Ovary (tissue), 3 donors: Measurements from ENCODE around the gene IFNAR2.

ENCODE experiments used
- CTCF ChIP-seq, 3 donors: fragments of 450-650 bp in 2 of 3; fragments of 200-600 bp in 1 of 3; IDR thresholded peaks; one replicate each; pipeline versions ENCODE4 v1.5.1 to v1.8.0; 2016 to 2022; ENCODE audit warnings: antibody characterized with exemption in 3 of 3, mild to moderate bottlenecking in 1 of 3
- EP300 ChIP-seq: sonication (generic); formaldehyde crosslinking; IDR thresholded peaks from one replicate; pipeline ENCODE4 v1.6.1; 2017; ENCODE audit warnings: antibody characterized with exemption
- POLR2A ChIP-seq: fragments of 450-650 bp; IDR thresholded peaks from one replicate; pipeline ENCODE4 v1.6.1; 2017; ENCODE audit warnings: antibody characterized with exemption, mild to moderate bottlenecking, moderate library complexity
- donor health status: DM: no; HTN: no; CAD: no.

GRCh38 chr21:33278721-33279120 is 49.0 kb downstream of the IFNAR2 start:
- TF ChIP-seq CTCF (IDR thresholded peaks at IDR 0.05), result no peak
- no peak for TF ChIP-seq EP300
- no peak for TF ChIP-seq POLR2A
